Aortic smooth muscle cell (primary cell): ENCODE results near the gene ZSCAN2. TPM values are rescaled to one million over a fixed set of nuclear protein-coding genes. Genes with fewer than 3 reads are reported as not detected.

ENCODE experiments used
- total RNA-seq: library from RNA; depleted of rRNA; stranded (reverse); fragments of >200 nt; gene quantifications from 2 replicates; pipeline ENCODE4 v1.2.3, GENCODE V29; 2014

Gene ZSCAN2
- total RNA-seq, result 5.5 and 6.8 TPM in 2 replicates

GRCh38 chr15:84600687-84601554, at the start of gene ZSCAN2:
Gene ZSCAN2 (plus strand): TSS chr15:84601009. CDS start chr15:84603928, 2,919 bp downstream.

GRCh38 chr15:84653910-84654688, 53.3 kb downstream of the ZSCAN2 start, which contains the start of gene WDR73:
Gene WDR73 (minus strand): TSS chr15:84654283. CDS start chr15:84654274, 9 bp downstream.

GRCh38 chr15:84658080-84658787, 57.4 kb downstream of the ZSCAN2 start, which contains the start of gene NMB:
Gene NMB (minus strand): TSS chr15:84658199. CDS start chr15:84658152, 47 bp downstream.

Other genes starting within 250 kb of the ZSCAN2 start
- gene WDR73, start 53.3 kb downstream of the ZSCAN2 start, total RNA-seq, result 24.2 and 25.6 TPM in 2 replicates
- gene NMB, start 57.2 kb downstream of the ZSCAN2 start, total RNA-seq, result 1.7 and 1.8 TPM in 2 replicates
- 257 and 271 TPM in 2 replicates for gene SEC11A, start 115.1 kb downstream of the ZSCAN2 start, total RNA-seq
- gene ZNF592, start 147.6 kb downstream of the ZSCAN2 start, total RNA-seq, result 3.3 and 4.9 TPM in 2 replicates
- gene ALPK3, start 216.3 kb downstream of the ZSCAN2 start, total RNA-seq, result 1.1 and 2.6 TPM in 2 replicates